ENCODE results near the gene GRM1. TPM values are rescaled to one million over a fixed set of nuclear protein-coding genes. Genes with fewer than 3 reads are reported as not detected.
A peak's percentile ranks its signal among the peaks of the same experiment; 100 is the strongest.

The GRM1 gene
- total RNA-seq, 6 donors from 2014 or later = 0.10 TPM; not detected in 5

DNA sequence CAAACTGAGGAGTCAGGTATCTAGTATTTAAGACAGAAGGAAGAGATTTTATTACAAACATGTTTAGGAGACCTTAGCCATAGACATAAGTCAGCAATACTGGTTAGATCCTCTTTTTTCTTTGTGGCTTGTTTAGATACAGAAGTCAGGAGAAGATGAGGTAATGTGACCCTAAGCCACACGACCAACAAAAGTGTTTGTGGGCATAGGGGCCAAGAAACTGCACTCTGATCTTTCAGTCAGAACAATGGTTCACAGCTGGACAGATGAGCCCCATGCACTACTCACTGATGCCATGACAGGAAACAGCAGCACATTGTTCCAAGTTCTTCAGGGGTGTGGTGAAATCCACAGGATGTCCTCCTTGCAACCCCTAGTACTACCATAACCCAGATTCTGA, 276.2 kb downstream of the GRM1 start:
- Histone ChIP-seq H3K9me3 (no peaks in the 10 kb centered on the region), H3K36me3 (no peaks in the 10 kb centered on the region), H3K27ac (no peak overlapping the region), H3K4me3 (no peak overlapping the region), H3K27me3 (no peaks in the 10 kb centered on the region), H3K4me1 (no peaks in the 10 kb centered on the region)
- peak in 1 of 2 donors; percentile 69 for ATAC-seq (ENCODE audit: low FRiP score in 2 of 2)
- DNase-seq = no peak
- WGBS, 2 donors = 0 to 11% methylated on average over 1 of the region's 1 CpG
- TF ChIP-seq, protein P1, sequence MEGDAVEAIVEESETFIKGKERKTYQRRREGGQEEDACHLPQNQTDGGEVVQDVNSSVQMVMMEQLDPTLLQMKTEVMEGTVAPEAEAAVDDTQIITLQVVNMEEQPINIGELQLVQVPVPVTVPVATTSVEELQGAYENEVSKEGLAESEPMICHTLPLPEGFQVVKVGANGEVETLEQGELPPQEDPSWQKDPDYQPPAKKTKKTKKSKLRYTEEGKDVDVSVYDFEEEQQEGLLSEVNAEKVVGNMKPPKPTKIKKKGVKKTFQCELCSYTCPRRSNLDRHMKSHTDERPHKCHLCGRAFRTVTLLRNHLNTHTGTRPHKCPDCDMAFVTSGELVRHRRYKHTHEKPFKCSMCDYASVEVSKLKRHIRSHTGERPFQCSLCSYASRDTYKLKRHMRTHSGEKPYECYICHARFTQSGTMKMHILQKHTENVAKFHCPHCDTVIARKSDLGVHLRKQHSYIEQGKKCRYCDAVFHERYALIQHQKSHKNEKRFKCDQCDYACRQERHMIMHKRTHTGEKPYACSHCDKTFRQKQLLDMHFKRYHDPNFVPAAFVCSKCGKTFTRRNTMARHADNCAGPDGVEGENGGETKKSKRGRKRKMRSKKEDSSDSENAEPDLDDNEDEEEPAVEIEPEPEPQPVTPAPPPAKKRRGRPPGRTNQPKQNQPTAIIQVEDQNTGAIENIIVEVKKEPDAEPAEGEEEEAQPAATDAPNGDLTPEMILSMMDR (IDR thresholded peaks at IDR 0.05) = no peak
- TF ChIP-seq POLR2A (IDR thresholded peaks at IDR 0.05) (no peak), POLR2AphosphoS5 (IDR thresholded peaks at IDR 0.05) (no peak), EP300 (IDR thresholded peaks at IDR 0.05) (no peak)

DNA sequence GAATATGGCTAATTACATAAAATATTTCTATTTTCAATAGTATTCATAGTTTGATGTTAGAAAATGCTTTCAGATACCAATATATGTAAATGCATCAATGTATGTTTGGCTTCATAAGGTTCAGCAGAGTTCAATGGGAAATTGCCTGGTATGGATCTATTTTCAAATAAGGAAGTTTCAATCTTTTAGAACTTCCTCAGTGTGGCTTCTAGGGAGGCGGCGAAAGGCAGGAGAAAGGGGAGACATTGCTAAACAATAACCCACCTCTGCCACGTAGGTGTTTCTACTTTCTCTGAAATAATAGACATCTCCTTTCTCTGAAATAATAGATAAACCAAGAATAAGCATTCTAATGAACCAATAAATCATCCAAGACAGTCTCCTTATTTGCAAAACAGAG, 277.1 kb downstream of the GRM1 start:
- 62 to 71% methylated on average over 3 of the region's 3 CpGs for WGBS, 2 donors
- no peaks in the 10 kb centered on the region for H3K9me3 ChIP-seq
- no peaks in the 10 kb centered on the region for H3K4me1 ChIP-seq
- ATAC-seq (ENCODE audit: low FRiP score in 2 of 2) = no peak
- no peaks in the 10 kb centered on the region for H3K27me3 ChIP-seq
- TF ChIP-seq, protein P1 (IDR thresholded peaks at IDR 0.05) = no peak
- TF ChIP-seq POLR2AphosphoS5 (IDR thresholded peaks at IDR 0.05) = no peak
- TF ChIP-seq POLR2A (IDR thresholded peaks at IDR 0.05) = no peak
- no peak for TF ChIP-seq EP300 (IDR thresholded peaks at IDR 0.05)
- no peak overlapping the region for H3K27ac ChIP-seq
- no peak overlapping the region for H3K4me3 ChIP-seq
- DNase-seq = no peak
- no peaks in the 10 kb centered on the region for H3K36me3 ChIP-seq

DNA sequence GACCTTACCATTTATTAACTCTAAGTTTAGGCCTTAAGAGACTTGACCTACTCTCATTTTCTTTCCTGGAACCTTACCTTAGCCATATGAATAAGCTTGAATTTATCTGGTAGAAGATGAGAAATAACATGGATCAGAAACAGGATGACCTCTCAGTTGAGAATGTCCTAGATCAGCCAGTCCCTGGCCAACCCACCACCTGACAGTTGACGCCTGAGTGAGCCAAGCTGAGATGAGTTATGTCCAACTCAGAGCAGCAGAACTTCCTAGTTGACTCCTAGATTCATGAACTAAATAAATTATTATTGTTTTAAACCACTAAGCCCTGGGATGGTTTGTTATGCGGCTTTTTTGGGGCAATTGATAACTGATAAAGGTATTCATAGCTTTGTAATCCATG, 281.8 kb downstream of the GRM1 start:
- Histone ChIP-seq H3K4me3 (no peak overlapping the region), H3K27ac (no peak overlapping the region), H3K36me3 (no peaks in the 10 kb centered on the region), H3K4me1 (no peaks in the 10 kb centered on the region), H3K27me3 (no peaks in the 10 kb centered on the region), H3K9me3 (no peaks in the 10 kb centered on the region)
- ATAC-seq (ENCODE audit: low FRiP score in 2 of 2) = no peak
- no peak for TF ChIP-seq POLR2A (IDR thresholded peaks at IDR 0.05)
- TF ChIP-seq, protein P1 (IDR thresholded peaks at IDR 0.05) = no peak
- TF ChIP-seq POLR2AphosphoS5 (IDR thresholded peaks at IDR 0.05) = no peak
- TF ChIP-seq EP300 (IDR thresholded peaks at IDR 0.05) = no peak
- no peak for DNase-seq
- 94 to 100% methylated on average over 2 of the region's 2 CpGs for whole genome bisulfite sequencing, 2 donors

DNA sequence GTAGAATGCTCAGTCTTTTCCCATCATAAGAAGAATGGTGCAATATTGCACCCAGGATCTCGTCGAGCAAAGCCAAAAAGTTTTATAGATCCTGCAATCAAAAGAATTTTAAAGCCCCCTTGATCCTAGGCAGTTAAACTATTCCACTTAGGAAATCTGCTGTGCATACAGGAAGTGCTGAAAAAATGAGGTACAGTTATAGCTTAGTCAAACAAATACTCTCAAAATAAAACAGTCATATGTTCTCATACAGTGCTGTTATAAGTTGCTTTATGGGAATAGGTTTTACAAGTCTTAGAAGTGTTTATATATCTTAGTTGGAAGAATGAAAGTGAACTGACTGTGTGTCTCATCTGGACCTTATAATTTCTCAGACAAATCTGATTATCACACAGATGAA, 282.2 kb downstream of the GRM1 start:
- Histone ChIP-seq H3K4me1 (no peaks in the 10 kb centered on the region), H3K27me3 (no peaks in the 10 kb centered on the region), H3K27ac (no peak overlapping the region), H3K36me3 (no peaks in the 10 kb centered on the region), H3K4me3 (no peak overlapping the region), H3K9me3 (no peaks in the 10 kb centered on the region)
- WGBS, 2 donors = 72 to 85% methylated on average over 2 of the region's 2 CpGs
- TF ChIP-seq POLR2A (IDR thresholded peaks at IDR 0.05) = no peak
- TF ChIP-seq EP300 (IDR thresholded peaks at IDR 0.05) = no peak
- no peak for TF ChIP-seq POLR2AphosphoS5 (IDR thresholded peaks at IDR 0.05)
- TF ChIP-seq, protein P1 (IDR thresholded peaks at IDR 0.05) = no peak
- ATAC-seq (ENCODE audit: low FRiP score in 2 of 2) (no peak), DNase-seq (no peak)

DNA sequence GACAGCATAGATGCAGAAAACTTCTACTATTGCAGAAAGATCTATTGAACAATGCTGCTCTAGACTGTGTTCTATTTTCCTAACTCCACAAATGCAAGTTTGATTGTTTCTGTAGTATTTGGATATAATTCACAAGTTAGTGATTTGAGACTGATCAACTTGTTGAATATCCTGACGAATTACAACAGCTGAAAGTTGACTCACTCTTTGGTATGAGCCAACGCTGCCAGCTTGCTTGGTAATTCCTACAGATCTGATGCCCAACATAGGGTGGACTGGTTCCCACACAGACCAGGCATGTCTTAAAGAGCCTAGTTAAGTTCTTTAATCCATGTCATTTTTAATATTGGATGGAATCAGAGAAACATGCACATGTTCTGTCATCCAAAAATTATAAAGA, 283.7 kb downstream of the GRM1 start:
- H3K4me3 ChIP-seq = no peak overlapping the region
- no peaks in the 10 kb centered on the region for H3K4me1 ChIP-seq
- no peak for ATAC-seq (ENCODE audit: low FRiP score in 2 of 2)
- no peak overlapping the region for H3K27ac ChIP-seq
- DNase-seq = no peak
- TF ChIP-seq EP300 (IDR thresholded peaks at IDR 0.05) (no peak), POLR2AphosphoS5 (IDR thresholded peaks at IDR 0.05) (no peak), POLR2A (IDR thresholded peaks at IDR 0.05) (no peak)
- TF ChIP-seq, protein P1 (IDR thresholded peaks at IDR 0.05) = no peak
- 86 to 93% methylated on average over 2 of the region's 2 CpGs for WGBS, 2 donors
- H3K27me3 ChIP-seq = no peaks in the 10 kb centered on the region
- no peaks in the 10 kb centered on the region for H3K9me3 ChIP-seq
- no peaks in the 10 kb centered on the region for H3K36me3 ChIP-seq
